ENCODE measurements around the gene APEH. TPM values are rescaled to one million over a fixed set of nuclear protein-coding genes. Genes with fewer than 3 reads are reported as not detected.

Gene APEH
- total and polyA plus RNA-seq, 10 of the 15 experiments (the other 5 are each of a cell fraction or from before 2014, with no cell fraction given) = 74.4 to 214 (median 131) TPM

DNA sequence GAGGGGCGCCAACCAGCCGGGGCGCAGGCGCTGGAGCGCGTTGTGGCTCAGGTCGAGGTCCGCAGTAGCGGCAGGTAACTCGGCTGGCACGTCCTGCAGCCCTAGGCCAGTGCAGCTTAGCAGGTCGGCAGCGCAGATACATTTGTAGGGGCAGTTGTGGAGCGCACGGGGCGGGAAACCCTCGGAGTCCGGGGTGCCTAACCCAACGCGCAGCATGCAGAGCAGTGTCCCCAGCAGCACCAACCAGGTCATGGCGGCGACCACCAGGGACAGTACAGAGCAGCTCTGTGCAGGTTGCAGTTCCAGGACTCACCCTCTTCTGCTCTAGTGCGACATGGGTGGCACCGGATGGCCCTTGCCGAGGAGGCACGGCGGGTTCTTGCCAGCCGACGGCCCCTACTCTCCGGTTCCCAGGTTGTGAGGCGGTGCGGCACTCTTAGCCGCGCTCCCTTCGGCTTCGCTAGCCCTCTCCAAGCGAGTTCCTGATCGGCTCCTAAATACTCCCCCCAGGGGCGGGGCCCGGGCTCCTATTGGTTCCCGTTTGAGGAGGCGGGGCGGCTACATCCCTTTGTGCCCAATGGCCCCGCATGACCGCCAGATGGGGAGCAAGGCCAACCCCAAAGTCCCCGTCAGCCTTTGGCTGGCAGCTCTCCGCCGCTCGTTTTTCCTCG lies 45.2 kb downstream of the APEH start, which contains the start of gene AMIGO3:
Gene AMIGO3, minus strand, starts transcription at position 471 of the 671 bp plus-strand sequence. Its CDS starts 219 bp downstream, at position 252.
- WGBS (ENCODE audit: insufficient coverage, insufficient replicate concordance, low lambda C conversion rate, missing lambda C conversion rate) = 6% methylated on average over 50 of the region's 50 CpGs
- ChIA-PET SMC1A (ENCODE audit: uncharacterized antibody, unreplicated experiment) (no interaction called here), RAD21 (ENCODE audit: unreplicated experiment) (interaction anchor here (1.3 to 1.4 kb wide), 2 partner anchors 84 to 180 kb away, joined by 3 read pairs; partner anchors contain the start of gene INKA1), POLR2A (interaction anchor here (0.6 kb wide), 1 partner anchor 1908 kb away, joined by 5 read pairs; no protein-coding TSS in a partner anchor), CTCF (interaction anchor here (0.5 to 1.9 kb wide), 7 partner anchors 43 to 253 kb away, joined by 3 to 8 read pairs (median 3); partner anchors contain the start of gene CDHR4)
- Histone ChIP-seq H3K79me2 (ENCODE audit: control insufficient read depth, insufficient read depth, low read length) (peaks cover 20% of the 10 kb centered on the region), H3K9me3 (replicated peaks; ENCODE audit: control insufficient read depth, insufficient read depth, low read length) (no peaks in the 10 kb centered on the region; the same call in 2 of the 3 replicates), H3K36me3 (ENCODE audit: control insufficient read depth in 2 of 2, insufficient read depth in 2 of 2, low read length in 1 of 2) (peaks cover 3 to 9% of the 10 kb centered on the region in 2 experiments; a peak in 3 of 4 replicates), H3K4me2 (ENCODE audit: control insufficient read depth, insufficient read depth) (peak within 1 kb of the TSS; percentile 95), H3K4me1 (ENCODE audit: control insufficient read depth, insufficient read depth, low read length) (peaks cover 15% of the 10 kb centered on the region), H3K4me3 (peak within 1 kb of the TSS; percentile 60; the same call in 1 of the 2 replicates), H3K27ac (ENCODE audit: control insufficient read depth, insufficient read depth) (peak within 1 kb of the TSS; percentile 24; the same call in 1 of the 2 replicates), H3K9ac (ENCODE audit: control insufficient read depth, insufficient read depth, low read length) (peak within 1 kb of the TSS; percentile 30; the same call in 1 of the 2 replicates), H3K27me3 (replicated peaks in 1 of 2; ENCODE audit: control insufficient read depth in 2 of 2, insufficient read depth in 2 of 2, low read length in 1 of 2) (no peaks in the 10 kb centered on the region), H2AFZ (ENCODE audit: control insufficient read depth, low read depth, low read length) (peak within 1 kb of the TSS; percentile 51), H4K20me1 (ENCODE audit: control insufficient read depth, insufficient read depth) (no peaks in the 10 kb centered on the region)
- DNase-seq (ENCODE audit: low read depth, low spot score) (peak; percentile 40), FAIRE-seq (peak; percentile 92), ATAC-seq (peak; percentile 78)
- no TSS peak for BruUV-seq (replicated peaks)
- in situ Hi-C loops (cut with MboI) (no loop called here), intact Hi-C loops (cut with micrococcal nuclease; ENCODE audit: unreplicated experiment) (no loop called here)
- TF ChIP-seq HDAC6 (IDR thresholded peaks at IDR 0.05; ENCODE audit: unreplicated experiment) (peak; percentile 67), FOXK2 (IDR thresholded peaks at IDR 0.05) (no peak), FOXM1 (IDR thresholded peaks at IDR 0.05; ENCODE audit: low read depth, low read length) (peak; percentile 42; the same call in 1 of the 2 replicates), ZBED1 (IDR thresholded peaks at IDR 0.05; ENCODE audit: borderline replicate concordance) (peak; percentile 42; the same call in 1 of the 2 replicates), RB1 (IDR thresholded peaks at IDR 0.05; ENCODE audit: borderline replicate concordance) (peak; percentile 63; the same call in 1 of the 2 replicates), ESRRA (IDR thresholded peaks at IDR 0.05; ENCODE audit: low read length) (0 out of 2 replicates have a peak, but pooled peaks have one; percentile 13), SMAD1 (IDR thresholded peaks at IDR 0.05; ENCODE audit: low read depth, partially characterized antibody) (no peak), NR2F1 (conservative IDR thresholded peaks at IDR 0.05) (0 out of 2 replicates have a peak, but pooled peaks have one; percentile 15), BACH1 (IDR thresholded peaks at IDR 0.05; ENCODE audit: borderline replicate concordance) (peak; percentile 66; the same call in 1 of the 2 replicates), ATF2 (IDR thresholded peaks at IDR 0.05; ENCODE audit: low read length) (no peak), HCFC1 (IDR thresholded peaks at IDR 0.05; ENCODE audit: low read length) (no peak), ASH2L (IDR thresholded peaks at IDR 0.05; ENCODE audit: borderline replicate concordance, low read depth) (no peak), SMARCA5 (IDR thresholded peaks at IDR 0.05) (peak; percentile 15; the same call in 1 of the 2 replicates), POLR2AphosphoS5 (IDR thresholded peaks at IDR 0.05; ENCODE audit: low read length) (peak; percentile 82)
- TF ChIP-seq, protein P1, sequence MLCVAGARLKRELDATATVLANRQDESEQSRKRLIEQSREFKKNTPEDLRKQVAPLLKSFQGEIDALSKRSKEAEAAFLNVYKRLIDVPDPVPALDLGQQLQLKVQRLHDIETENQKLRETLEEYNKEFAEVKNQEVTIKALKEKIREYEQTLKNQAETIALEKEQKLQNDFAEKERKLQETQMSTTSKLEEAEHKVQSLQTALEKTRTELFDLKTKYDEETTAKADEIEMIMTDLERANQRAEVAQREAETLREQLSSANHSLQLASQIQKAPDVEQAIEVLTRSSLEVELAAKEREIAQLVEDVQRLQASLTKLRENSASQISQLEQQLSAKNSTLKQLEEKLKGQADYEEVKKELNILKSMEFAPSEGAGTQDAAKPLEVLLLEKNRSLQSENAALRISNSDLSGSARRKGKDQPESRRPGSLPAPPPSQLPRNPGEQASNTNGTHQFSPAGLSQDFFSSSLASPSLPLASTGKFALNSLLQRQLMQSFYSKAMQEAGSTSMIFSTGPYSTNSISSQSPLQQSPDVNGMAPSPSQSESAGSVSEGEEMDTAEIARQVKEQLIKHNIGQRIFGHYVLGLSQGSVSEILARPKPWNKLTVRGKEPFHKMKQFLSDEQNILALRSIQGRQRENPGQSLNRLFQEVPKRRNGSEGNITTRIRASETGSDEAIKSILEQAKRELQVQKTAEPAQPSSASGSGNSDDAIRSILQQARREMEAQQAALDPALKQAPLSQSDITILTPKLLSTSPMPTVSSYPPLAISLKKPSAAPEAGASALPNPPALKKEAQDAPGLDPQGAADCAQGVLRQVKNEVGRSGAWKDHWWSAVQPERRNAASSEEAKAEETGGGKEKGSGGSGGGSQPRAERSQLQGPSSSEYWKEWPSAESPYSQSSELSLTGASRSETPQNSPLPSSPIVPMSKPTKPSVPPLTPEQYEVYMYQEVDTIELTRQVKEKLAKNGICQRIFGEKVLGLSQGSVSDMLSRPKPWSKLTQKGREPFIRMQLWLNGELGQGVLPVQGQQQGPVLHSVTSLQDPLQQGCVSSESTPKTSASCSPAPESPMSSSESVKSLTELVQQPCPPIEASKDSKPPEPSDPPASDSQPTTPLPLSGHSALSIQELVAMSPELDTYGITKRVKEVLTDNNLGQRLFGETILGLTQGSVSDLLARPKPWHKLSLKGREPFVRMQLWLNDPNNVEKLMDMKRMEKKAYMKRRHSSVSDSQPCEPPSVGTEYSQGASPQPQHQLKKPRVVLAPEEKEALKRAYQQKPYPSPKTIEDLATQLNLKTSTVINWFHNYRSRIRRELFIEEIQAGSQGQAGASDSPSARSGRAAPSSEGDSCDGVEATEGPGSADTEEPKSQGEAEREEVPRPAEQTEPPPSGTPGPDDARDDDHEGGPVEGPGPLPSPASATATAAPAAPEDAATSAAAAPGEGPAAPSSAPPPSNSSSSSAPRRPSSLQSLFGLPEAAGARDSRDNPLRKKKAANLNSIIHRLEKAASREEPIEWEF (IDR thresholded peaks at IDR 0.05; ENCODE audit: insufficient replicate concordance, low read depth, low read length) = no peak
- TF ChIP-seq, protein P2, sequence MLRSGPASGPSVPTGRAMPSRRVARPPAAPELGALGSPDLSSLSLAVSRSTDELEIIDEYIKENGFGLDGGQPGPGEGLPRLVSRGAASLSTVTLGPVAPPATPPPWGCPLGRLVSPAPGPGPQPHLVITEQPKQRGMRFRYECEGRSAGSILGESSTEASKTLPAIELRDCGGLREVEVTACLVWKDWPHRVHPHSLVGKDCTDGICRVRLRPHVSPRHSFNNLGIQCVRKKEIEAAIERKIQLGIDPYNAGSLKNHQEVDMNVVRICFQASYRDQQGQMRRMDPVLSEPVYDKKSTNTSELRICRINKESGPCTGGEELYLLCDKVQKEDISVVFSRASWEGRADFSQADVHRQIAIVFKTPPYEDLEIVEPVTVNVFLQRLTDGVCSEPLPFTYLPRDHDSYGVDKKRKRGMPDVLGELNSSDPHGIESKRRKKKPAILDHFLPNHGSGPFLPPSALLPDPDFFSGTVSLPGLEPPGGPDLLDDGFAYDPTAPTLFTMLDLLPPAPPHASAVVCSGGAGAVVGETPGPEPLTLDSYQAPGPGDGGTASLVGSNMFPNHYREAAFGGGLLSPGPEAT (IDR thresholded peaks at IDR 0.05; ENCODE audit: low read depth) = no peak

All from GM12878 (cell line).